Retinal pigment epithelial cell (primary cell): ENCODE data around the gene SOD2.
"Not testable (repeated sequence)": the region's sequence is repeated elsewhere in the genome, so short reads cannot be mapped to it uniquely, and the experiment has no call there.

Experiments used
- DNase-seq: peaks from one replicate; pipeline ENCODE4 v3.0.0-alpha.2; 2010; ENCODE audit warnings: low read depth
- H3K4me3 ChIP-seq: 2 replicates; pipeline ENCODE4 v1.5.1; 2011; ENCODE audit warnings: mild to moderate bottlenecking, low read length, control low read depth, moderate library complexity
- CTCF ChIP-seq: conservative IDR thresholded peaks from 2 replicates; pipeline ENCODE4 v1.5.1; 2011; ENCODE audit warnings: low read depth, low read length, control low read depth, inconsistent platforms

SOD2 gene

GRCh38 chr6:159728531-159728964 lies 35.5 kb upstream of the SOD2 start:
- no peak for DNase-seq
- H3K4me3 ChIP-seq, result peak overlapping the region; percentile 79
- no peak for TF ChIP-seq CTCF

GRCh38 chr6:159727717-159728445 lies 34.8 kb upstream of the SOD2 start:
- DNase-seq, result no peak
- H3K4me3 ChIP-seq, result peak overlapping the region; percentile 79

GRCh38 chr6:159726918-159727716 lies 34.1 kb upstream of the SOD2 start, which contains the start of gene WTAP:
WTAP (plus strand) TSS chr6:159727506; CDS start chr6:159736266, 8,760 bp downstream.
- TF ChIP-seq CTCF, result no peak
- H3K4me3 ChIP-seq, result peak within 1 kb of the TSS; percentile 79
- peak; percentile 92 for DNase-seq

More at GRCh38 chr6:159727717-159728445, 34.8 kb upstream of the SOD2 start:
- TF ChIP-seq CTCF, result no peak

GRCh38 chr6:159726255-159726917 lies 33.3 kb upstream of the SOD2 start:
- no peak for DNase-seq
- peak overlapping the region; percentile 54 for H3K4me3 ChIP-seq
- TF ChIP-seq CTCF, result no peak

GRCh38 chr6:159725208-159725607 lies 32.2 kb upstream of the SOD2 start:
- H3K4me3 ChIP-seq, DNase-seq: not testable (repeated sequence)

- no peak for TF ChIP-seq CTCF
- H3K4me3 ChIP-seq, result no peak overlapping the region
- no peak for DNase-seq
These were observed 31.7 kb upstream of the SOD2 start for GRCh38 chr6:159724778-159725177.

- no peak for DNase-seq
- H3K4me3 ChIP-seq, result no peak overlapping the region
- TF ChIP-seq CTCF, result no peak
These were observed 30.2 kb upstream of the SOD2 start for GRCh38 chr6:159723259-159723658.
